NCI-H1105 treated with DMSO at 0.1 percent for 48 hours (cell line): ENCODE measurements around the gene STOML3.

Experiments
- DNase-seq: peaks from one replicate; lab custom pipeline; 2025; lab: John Stamatoyannopoulos, UW

STOML3 gene

DNA sequence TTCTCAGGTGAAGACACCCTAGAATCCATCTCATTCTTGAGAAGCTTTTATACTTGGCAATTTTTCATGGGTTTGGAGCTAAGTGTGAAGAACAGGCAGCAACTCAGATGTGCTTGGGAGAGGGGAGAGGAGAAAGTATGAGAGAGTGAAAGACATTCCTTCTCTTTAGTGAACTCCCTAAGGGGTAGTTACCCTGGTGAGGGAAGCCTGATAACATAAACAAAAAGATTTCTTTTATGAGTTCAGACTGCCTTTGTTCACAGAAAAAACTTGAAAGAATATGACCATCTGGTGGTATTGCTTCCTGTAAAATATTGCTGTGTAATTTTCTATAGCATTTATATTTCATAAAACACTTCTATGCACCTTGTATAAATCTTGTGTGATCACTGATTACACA is at the start of gene STOML3:
Gene STOML3, minus strand, starts transcription at position 139 of the 400 bp plus-strand sequence. Its CDS starts 110 bp downstream, at position 29.
- DNase-seq = no peak

DNA sequence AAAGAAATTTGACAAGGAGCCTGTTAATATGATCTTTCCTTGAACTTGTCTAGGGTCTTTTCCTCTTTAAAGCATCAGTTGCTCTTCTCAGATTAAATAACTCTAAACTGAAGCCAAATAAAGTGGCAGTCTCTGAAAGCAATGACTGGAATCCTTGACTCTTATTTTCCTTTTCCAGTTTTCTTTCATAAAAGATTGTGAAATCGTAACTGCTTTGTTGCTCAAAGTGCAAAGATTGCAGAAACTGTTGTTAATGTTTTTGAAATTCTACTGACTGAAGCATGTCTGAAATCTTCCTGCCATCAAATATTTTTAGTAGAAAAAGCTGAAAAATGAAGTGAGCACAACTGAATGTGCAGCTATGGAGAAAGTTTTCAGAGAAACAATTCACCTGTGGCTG is 49.6 kb upstream of the STOML3 start:
- DNase-seq = no peak

- no peak for DNase-seq
These were observed 48.4 kb upstream of the STOML3 start for GRCh38 chr13:39039041-39039440.

DNA sequence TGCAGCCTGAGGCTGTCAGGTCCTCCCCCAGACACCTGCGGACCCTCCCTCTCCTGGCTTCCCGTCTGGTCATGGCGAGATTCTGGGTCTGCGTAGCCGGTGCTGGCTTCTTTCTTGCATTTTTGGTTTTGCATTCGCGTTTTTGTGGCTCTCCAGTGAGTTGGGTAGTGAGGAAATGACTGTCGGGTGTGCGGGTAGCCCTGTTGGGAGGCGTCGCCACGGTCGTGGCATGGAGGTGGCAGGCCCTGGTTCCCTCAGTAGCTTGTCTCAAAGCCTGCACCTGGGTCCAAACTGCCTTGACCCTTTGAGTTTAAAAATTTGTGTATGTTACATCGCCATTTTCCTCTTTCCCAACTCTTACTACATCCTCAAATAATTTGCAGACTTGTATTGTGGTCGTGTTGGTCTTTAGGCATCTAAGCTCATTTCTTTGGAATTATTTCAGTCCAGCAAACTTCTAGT is 48.0 kb upstream of the STOML3 start:
- DNase-seq = peak; percentile 44

GRCh38 chr13:39037880-39038568 is 47.4 kb upstream of the STOML3 start, which contains the start of the genes NHLRC3 and PROSER1:
Gene NHLRC3 (plus strand): TSS chr13:39038456. CDS start chr13:39038640, 184 bp downstream.
Gene PROSER1 (minus strand): TSS chr13:39038089. CDS start chr13:39037242, 847 bp downstream.
- DNase-seq = peak; percentile 90

- peak; percentile 70 for DNase-seq
These were observed 46.8 kb upstream of the STOML3 start for GRCh38 chr13:39037410-39037879.

- peak; percentile 2 for DNase-seq
These were observed 45.6 kb upstream of the STOML3 start for GRCh38 chr13:39036212-39036611.

DNA sequence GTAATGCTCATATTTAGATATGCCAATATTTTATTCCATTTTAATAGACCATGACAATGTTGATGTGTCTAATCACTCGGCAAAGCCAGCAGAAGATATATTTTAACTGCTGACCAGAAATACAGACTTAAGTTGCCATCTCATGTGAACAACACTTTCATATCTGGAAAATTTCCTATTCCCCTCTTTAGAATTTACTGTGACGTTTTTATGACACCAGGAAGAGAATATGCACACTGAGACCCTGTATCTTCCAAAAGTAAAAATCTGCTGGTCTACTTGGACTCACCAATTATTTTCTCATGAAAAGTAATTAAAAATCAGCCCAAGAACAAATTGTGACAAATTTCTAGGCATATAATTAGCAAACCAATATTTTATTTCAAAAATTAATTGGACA is 45.2 kb upstream of the STOML3 start:
- DNase-seq = no peak

GRCh38 chr13:39035204-39035603 is 44.6 kb upstream of the STOML3 start:
- DNase-seq = no peak

DNA sequence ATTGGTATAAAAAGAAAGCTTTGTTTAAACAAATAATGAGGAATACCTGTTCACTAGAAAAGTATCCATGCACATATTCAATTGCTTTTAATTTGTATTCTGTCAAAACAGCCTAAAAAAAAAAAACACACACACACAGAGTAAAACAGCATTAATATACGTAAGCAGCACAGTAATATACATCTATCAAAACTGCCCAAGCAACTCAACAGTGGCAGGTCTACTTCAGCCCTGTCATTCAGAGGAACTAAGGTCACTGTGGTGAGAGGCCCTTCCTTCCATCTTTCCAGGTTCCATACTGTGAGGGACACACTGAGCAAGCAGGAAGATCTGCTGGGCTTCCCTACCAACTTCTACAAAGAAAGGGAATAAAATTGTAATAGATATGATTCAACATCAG is 43.5 kb upstream of the STOML3 start:
- no peak for DNase-seq

GRCh38 chr13:39032150-39032549 is 41.5 kb upstream of the STOML3 start:
- DNase-seq = no peak

- DNase-seq = no peak
These were observed 34.8 kb upstream of the STOML3 start for GRCh38 chr13:39025433-39025839.

GRCh38 chr13:39023761-39024160 is 33.1 kb upstream of the STOML3 start:
- DNase-seq = no peak

DNA sequence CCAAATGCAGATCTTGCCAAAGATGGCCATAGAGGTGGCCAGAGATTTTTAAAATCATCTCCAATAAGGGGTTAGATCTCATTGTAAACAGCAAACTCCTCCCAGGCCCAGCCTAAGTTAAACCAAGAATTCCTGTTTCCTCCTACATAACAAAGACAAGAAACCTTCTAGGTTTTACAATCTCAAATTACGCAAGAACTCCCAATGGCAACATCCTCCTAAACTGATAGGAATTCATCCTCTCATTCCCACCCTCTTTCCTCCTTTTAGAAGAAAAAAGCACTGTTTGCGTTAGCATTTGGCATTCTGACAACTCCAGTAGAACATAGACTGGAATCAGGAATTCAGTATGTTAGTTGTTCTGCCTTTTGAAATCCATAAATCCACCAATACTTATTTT is 32.7 kb upstream of the STOML3 start:
- no peak for DNase-seq

- DNase-seq = peak; percentile 50
These were observed 30.3 kb upstream of the STOML3 start for GRCh38 chr13:39020853-39021462.

- peak; percentile 9 for DNase-seq
These were observed 26.2 kb upstream of the STOML3 start for GRCh38 chr13:39016787-39017186.

DNA sequence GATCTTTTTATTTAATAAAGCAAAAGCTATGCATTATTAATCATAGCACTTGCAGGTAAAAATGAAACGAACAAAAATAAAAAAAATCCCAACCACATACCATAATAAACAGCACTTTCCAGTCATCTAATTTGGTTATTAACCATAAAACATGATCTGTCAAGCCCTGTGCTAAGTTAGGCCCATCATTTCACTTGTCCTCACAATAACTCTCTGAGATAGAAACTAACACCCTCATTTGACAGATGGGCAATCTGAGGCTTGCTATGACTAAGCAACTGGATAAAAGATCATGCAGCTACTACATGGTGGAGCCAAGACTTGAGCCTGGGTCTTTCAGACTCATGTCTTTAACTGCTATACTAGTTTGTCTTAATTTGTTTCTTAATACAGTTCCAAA is 25.5 kb upstream of the STOML3 start:
- no peak for DNase-seq

- DNase-seq = no peak
These were observed 22.8 kb upstream of the STOML3 start for GRCh38 chr13:39013462-39013861.

DNA sequence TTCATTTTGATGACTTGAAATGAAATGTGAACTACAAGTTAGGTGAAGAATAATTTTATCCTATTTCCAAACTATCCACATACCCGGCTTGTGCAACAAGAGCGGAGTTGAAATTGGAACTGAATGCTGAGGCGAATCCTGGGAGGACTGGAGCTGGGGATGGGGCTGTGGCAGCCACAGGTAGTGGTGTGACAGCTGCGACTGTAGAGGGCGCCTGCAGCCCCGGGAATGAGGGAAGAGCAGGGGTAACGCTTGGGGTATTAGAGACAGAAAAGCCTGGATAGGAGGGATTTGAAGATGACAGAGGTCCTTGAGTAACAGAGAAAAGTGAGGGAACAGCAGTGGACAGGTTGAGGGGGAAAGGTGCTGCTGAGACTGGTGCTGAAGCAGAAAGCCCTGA is 22.0 kb upstream of the STOML3 start:
- no peak for DNase-seq

- peak; percentile 0 for DNase-seq
These were observed 15.9 kb upstream of the STOML3 start for GRCh38 chr13:39006371-39007111.

DNA sequence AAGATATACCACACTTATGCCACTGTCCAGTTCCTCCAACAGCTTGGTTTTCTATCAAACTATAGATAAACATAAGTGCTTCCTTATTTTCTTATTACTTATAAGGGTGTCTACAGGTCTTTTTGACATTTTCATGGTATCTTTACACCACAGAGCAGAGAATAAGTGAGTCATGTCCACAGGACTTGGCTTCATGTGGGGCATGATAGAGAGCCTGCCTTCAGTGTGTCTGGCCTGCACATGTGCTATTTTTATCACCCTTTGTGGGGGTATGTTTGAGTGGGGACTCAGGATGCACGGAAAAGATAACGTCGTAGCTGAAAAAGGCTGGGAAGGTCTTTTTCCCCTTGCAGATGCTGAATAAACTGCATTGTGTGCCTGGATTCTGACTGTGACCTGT is 8.1 kb upstream of the STOML3 start:
- DNase-seq = no peak

GRCh38 chr13:38993381-38993780 is 2.8 kb upstream of the STOML3 start:
- DNase-seq = no peak

GRCh38 chr13:38981096-38981495 is 9.5 kb downstream of the STOML3 start:
- no peak for DNase-seq
